HG02678 (cell line): ENCODE data around the gene LHFPL3.

Experiments
- ATAC-seq: cut with Tn5 transposase; IDR thresholded peaks from one replicate; pipeline ENCODE4 v1.9.1; 2021; ENCODE audit warnings: mild to moderate bottlenecking, moderate library complexity; ENCODE audit not compliant: unreplicated experiment

The LHFPL3 gene

GRCh38 chr7:104367926-104368325 is 39.5 kb downstream of the LHFPL3 start:
- no peak for ATAC-seq

GRCh38 chr7:104371216-104371979 is 43.0 kb downstream of the LHFPL3 start:
- ATAC-seq, result no peak

DNA sequence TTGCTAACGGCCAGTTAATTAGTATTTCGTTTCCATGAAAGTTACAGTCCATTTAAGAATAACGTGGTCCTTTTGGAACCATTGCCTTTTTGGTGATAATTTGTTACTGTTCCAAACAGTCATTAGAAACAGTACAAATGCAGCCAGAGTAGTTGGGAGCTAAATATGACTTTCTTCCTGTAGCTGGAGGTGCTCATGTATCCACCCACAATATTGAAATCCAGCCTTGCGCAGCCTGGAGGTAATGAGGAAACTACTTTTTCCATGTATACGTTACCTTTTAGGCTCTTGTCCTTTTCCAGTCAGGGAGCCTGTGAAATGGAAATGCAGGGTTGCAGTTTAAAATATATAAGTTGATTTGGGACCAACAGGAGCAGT is 43.6 kb downstream of the LHFPL3 start:
- no peak for ATAC-seq

DNA sequence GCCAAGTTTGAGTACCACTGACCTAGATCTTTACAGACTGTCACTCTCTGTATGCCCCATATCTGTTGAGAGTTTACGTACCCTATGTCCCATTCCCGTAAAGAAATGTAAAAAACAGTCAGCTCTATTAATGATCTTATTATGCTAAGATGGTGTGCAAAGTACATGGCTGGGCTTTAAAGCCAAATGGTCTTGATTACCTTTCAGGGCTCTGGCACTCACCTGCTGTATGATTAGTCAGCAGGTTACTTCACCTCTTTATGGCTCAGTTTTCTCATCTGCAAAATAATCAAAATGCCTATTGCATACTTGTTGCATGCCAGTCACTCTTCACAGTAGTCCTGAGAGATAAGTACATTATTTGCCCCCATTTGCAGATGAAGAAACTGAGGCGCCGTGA is 54.2 kb downstream of the LHFPL3 start:
- no peak for ATAC-seq

DNA sequence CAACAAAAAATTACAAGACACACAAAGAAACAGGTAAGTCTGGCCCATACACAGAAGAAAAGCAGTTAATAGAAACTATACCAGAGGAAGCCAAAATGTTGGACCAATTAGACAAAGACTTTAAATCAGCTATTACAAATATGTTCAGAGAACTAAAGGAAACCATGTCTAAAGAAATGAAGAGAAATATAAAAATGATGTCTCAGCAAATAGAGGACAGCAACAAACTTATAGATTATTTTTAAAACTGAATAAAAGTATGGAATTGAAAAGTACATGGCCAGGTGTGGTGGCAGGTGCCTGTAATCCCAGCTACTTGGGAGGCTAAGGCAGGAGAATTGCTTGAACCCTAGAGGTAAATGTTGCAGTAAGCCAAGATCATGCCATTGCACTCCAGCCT is 58.5 kb downstream of the LHFPL3 start:
- ATAC-seq, result no peak

DNA sequence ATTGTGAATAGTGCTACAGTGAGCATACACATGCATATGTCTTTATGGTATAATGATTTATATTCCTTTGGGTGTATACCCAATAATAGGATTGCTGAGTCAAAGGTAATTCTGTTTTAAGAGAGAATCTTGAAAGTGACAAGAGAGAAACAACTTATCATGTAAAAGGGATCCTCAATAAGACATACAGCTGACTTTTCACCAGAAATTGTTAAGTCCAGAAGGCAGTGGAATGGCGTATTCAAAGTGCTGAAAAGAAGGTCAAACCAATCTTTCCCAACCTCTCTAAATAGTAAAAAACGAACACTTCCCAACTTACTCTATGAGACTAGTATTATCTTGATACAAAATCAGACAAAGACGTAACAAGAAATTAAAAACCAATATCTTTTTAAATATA is 59.8 kb downstream of the LHFPL3 start:
- no peak for ATAC-seq

GRCh38 chr7:104395162-104395561 is 66.8 kb downstream of the LHFPL3 start:
- no peak for ATAC-seq

DNA sequence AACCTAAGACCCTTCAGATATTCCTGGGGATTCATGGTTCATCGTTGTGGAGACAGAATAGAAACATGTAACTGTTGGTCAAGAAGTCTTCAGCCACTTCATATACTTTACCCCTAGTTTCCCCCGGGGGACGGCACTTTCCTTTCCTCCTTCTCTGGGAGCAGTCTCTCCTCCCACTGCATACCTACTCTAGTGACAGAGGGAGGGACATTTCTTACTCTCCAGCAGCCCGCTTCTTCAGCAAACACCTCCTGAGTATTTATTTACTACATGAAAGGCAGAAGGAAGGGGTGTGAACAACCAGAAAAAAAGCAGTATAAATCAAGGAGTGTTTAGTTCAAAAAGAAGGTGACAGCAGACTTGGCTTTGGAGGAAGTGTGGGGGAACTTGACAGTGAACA is 69.0 kb downstream of the LHFPL3 start:
- ATAC-seq, result no peak

- no peak for ATAC-seq
Measured at GRCh38 chr7:104408371-104408770, 80.0 kb downstream of the LHFPL3 start.

- ATAC-seq, result no peak
Measured at GRCh38 chr7:104410742-104411141, 82.3 kb downstream of the LHFPL3 start.

DNA sequence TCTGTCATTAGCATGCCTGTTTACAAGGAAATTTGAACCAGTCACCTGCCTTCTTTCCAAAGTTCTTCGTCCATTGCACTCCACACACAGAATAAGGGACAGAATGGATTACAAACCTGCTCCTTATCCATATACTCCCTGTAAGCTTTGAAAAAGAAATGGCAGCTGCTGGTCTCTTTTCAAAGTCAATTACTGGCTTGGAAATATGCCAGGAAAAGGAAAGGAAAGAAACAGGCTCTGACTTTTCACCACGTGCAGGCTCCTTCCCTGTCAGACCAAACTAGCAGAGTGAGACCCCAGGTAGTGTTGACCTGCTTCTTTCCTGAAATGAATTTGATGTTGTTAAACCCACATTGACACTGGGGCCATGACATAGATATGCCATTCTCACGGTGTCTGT is 84.5 kb downstream of the LHFPL3 start:
- ATAC-seq, result no peak

GRCh38 chr7:104414216-104414615 is 85.8 kb downstream of the LHFPL3 start:
- ATAC-seq, result no peak

- no peak for ATAC-seq
Measured at GRCh38 chr7:104415700-104416099, 87.3 kb downstream of the LHFPL3 start.

GRCh38 chr7:104416866-104417393 is 88.5 kb downstream of the LHFPL3 start:
- no peak for ATAC-seq

DNA sequence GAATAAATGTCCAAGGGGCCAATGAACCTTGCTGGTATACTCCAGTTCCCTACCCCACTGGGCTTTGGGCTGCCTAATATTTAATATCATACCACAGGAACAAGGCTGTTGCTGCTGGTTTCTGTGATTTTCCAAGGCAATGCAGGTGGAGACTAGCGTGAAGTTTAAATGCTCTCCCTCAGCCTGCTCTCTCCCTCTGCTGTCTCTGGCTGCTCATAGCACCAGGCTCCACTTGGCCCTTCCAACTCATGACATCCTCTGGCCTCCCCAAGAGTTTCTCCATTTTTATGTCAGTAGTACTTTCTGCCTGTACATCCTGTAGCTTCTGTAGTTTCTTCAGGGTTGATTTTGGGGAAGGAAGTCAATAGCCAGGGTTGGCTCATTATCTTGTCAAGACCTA is 103.5 kb downstream of the LHFPL3 start:
- no peak for ATAC-seq

GRCh38 chr7:104434129-104434528 is 105.7 kb downstream of the LHFPL3 start:
- ATAC-seq, result no peak

GRCh38 chr7:104442481-104442880 is 114.1 kb downstream of the LHFPL3 start:
- no peak for ATAC-seq

GRCh38 chr7:104444017-104444416 is 115.6 kb downstream of the LHFPL3 start:
- ATAC-seq, result no peak

- no peak for ATAC-seq
Measured at GRCh38 chr7:104445393-104445792, 117.0 kb downstream of the LHFPL3 start.

- ATAC-seq, result no peak
Measured at GRCh38 chr7:104450861-104451260, 122.5 kb downstream of the LHFPL3 start.

- no peak for ATAC-seq
Measured at GRCh38 chr7:104453190-104453589, 124.8 kb downstream of the LHFPL3 start.

DNA sequence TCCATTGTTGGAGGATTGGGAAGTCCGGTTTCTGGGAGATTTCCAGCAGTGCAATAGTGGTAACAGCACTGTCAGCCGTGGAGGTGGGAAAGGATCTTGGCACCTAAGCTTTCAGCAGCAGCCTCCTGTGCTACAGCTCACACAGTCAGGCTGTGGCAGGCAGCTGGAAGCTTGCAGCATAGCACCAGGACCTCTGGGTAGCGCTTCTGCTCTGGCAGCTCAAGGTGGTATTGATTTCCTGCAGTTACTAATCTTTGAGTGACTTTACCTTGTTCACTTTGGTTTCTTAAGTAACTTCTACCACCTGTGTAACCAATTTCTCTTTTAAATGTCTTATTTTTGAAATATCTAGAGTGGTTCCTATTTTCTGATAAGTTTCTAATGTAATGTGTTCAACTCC is 130.5 kb downstream of the LHFPL3 start:
- no peak for ATAC-seq
